Stimulated activated CD4-positive, alpha-beta T cell treated with anti-CD3 and anti-CD28 coated beads, Interleukin-4, amount 100 ng/mL, for 1 hour (primary cell): ENCODE measurements around the gene WLS.
"Not testable (repeated sequence)": the region's sequence is repeated elsewhere in the genome, so short reads cannot be mapped to it uniquely, and the experiment has no call there.

Experiments
- DNase-seq: peaks from one replicate; pipeline ENCODE4 v3.0.0-alpha.2; 2020

The WLS gene

GRCh38 chr1:68163220-68163619 lies 69.1 kb downstream of the WLS start:
- no peak for DNase-seq

- DNase-seq, result no peak
These were observed 69.6 kb downstream of the WLS start for GRCh38 chr1:68162761-68163160.

GRCh38 chr1:68161672-68162071 lies 70.7 kb downstream of the WLS start:
- not testable (repeated sequence) for DNase-seq

DNA sequence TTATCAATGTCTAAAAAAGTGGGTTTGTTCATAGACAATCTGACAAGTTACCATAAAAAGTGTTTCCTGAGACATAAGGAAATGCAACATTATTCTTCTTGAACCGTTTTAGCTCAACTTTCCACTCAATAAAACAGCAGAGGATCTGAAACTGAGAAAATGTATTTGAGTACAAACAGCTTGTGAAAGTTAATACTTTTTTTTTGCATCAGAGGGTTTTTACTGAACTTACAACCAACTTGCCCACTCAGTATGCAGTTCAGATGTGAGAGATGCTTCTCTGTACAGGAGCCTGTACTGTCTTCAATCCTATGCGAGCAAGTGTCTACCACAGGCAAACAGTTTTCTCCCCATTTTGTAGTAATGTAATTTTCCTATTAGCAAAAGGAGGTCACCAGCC lies 71.4 kb downstream of the WLS start:
- DNase-seq, result not testable (repeated sequence)

DNA sequence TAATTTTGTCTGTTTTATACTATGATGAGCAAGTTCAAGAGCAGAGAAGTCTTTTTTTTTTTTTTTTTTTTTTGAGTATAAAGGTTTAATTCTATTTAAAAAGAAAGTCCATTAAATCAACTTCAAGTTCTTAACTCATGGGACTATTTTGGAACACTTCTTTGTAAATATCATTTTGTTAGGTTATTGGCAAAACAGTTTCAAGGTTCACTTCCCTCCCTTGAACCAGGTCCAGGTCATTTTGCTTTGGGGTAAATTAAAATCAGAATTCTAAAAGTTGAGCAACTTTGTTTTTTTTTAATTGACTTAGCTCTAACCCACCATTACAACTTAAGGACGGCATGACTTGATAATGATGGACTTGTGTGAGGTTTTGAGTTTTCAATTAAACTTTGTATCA lies 72.3 kb downstream of the WLS start:
- no peak for DNase-seq

- no peak for DNase-seq
These were observed 73.5 kb downstream of the WLS start for GRCh38 chr1:68158837-68159236.

GRCh38 chr1:68157416-68157815 lies 74.9 kb downstream of the WLS start:
- DNase-seq, result no peak

GRCh38 chr1:68151690-68152089 lies 80.6 kb downstream of the WLS start:
- no peak for DNase-seq

GRCh38 chr1:68149907-68150306 lies 82.4 kb downstream of the WLS start:
- DNase-seq, result no peak

DNA sequence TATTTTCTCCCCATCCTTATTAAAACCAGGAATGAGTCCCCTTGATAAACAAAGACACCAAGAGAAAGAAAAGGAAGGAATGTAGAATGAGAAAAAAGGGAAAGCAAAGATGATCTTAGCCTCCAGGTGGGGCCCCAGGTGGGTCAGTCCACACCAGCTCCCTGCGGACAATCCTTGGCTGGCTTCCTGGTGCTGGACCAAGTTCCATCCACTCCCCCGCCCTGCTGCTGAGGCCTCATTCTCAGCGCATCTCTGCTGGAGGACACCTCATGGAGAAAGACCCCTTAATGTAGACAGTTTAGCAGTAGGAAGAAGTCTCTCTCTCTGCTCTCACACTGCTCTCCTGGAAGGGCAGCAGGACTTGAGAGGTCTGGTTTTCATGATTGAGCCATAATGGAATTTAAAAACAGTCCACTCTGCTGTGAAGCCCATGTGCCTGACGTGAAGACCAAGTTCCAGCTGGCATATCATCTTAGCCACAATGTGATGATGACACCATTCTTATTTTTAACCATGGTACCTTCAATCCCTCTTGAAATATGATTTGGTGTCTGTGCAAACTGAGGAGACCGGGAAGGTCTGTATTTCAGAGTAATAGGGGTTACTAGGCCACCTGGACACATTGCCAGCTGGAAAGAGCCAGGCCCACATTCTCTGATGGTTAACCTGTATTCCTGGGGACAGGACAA lies 83.1 kb downstream of the WLS start:
- DNase-seq, result no peak

GRCh38 chr1:68148631-68149030 lies 83.7 kb downstream of the WLS start:
- no peak for DNase-seq

DNA sequence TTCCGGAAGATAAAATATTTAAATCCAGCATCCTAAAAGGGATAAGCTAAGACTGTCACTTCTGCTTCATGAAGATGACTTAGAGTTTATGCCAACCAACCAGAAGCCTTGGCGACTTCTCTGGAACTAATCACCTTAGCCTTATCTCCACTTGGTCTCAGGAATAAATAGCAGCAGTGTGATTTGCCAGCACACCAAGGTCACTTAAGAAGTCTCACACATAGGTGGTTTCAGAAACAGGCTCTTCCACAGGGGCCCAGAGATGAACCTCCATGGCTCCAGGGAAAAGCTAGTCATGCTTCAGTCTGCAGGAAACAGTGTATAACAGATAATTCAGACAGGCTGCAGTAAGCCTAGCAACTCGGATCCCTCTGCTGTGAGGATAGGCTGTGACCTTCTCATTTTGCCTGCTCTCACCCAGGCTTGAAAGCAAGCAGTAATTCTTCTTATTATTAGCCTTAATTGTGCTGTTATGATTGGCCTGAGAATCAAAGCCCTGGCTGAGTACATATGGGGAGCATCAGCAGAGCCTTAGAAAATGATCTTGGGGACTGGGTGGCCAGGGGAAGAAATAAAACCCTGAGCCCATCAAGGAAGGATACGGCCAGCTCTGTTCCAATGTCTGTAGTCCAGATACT lies 84.7 kb downstream of the WLS start:
- no peak for DNase-seq

GRCh38 chr1:68145418-68146126 lies 86.8 kb downstream of the WLS start:
- DNase-seq, result no peak

- DNase-seq, result no peak
These were observed 87.5 kb downstream of the WLS start for GRCh38 chr1:68144856-68145255.

DNA sequence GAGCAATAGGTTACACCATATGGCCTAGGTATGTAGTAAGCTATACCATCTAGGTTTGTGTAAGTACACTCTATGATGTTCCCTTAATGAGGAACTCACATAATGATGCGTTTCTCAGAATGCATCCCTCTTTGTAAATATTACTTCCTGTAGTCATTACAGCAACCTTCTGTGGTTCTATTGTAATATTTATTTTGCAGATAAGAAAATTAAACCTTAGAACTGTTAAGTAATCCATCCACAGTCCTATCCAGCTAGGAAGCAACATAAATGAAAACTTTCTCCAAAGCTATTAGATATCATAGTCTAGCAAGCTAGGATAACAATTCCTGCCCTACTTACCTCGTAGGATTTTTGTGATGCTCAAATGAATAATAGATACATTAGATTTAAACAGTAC lies 88.7 kb downstream of the WLS start:
- DNase-seq, result no peak

DNA sequence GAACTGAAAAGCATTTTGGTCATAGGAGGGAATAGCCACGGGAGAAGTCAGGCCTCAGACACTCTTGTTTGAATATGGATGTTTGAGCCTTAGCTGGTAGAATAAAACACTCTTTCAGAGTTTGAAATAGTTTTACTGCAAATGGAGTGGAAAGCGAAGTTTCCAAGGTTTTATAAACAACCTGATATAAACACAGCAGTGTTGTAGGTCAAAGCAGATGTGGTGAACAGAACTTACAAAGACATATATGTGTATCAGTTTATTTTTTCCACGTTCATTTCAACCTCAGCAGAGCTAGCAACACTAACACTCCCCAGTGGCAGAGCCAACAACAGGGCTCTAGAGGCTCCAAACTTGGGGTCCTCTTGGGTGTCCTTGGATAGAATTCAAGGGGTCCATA lies 89.9 kb downstream of the WLS start:
- no peak for DNase-seq

- no peak for DNase-seq
These were observed 90.3 kb downstream of the WLS start for GRCh38 chr1:68142036-68142435.

DNA sequence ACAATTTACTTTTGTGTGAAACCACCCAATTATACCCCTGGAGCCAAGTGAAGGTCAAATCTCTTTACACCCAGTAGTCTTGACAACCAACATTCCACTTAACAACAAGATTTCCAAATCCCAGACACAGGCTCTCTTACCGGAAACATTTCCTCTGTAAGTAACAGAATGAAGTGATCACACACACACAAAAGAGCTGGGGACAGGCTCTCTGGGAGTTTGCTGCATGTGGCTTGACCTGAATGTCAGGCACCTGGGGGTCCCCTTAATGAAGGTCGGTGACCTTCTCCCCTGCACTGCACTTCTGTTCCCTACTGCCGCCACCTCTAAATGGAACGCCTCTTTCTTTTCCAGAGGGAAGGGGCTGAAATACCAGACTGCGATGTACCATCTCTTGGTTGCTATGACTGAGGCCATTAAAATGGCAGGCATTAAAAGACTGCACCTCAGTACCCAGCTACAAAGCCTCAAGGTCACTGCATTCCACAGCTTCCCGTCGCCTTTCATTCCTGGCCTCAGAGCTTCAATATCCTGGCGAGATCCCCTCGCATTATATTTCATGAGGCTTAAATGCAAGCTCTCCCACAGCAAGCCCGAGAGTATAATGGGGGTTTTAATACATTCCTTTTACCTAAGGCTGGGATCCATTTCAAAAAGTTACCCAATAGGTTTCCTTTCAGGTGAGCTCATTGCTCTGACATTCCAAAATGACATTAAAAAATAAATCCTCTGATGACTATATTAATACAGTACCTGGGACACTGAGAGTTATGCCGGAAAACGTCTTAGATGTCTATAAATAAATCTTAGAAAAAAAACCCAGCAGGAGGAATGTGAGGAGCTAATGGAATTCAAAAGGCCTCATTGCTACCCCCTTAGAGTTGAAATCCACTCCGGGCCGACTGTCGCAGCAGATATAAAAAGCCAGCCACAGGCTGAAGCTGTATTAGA lies 91.0 kb downstream of the WLS start:
- DNase-seq, result no peak

DNA sequence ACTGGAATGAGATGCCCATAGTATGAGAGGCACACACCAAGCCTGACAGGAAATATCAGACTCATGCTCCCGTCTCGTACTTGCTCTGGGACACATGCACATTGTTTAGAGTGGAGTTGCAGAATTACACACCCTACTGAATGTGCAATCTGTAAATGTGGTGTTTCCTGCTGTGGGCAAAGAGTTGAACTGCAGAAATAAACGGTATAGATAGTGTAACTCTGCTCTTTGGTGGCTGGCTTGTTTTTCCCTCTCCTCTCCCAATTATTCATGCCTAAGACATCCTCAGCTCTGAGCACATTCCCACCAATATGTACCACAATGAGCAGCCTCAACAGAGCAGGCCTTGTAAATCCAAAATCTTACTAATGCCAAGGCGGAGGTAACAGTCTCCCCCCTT lies 91.8 kb downstream of the WLS start:
- no peak for DNase-seq

GRCh38 chr1:68136187-68136586 lies 96.1 kb downstream of the WLS start:
- no peak for DNase-seq

GRCh38 chr1:68132426-68133130 lies 99.7 kb downstream of the WLS start:
- DNase-seq, result no peak

DNA sequence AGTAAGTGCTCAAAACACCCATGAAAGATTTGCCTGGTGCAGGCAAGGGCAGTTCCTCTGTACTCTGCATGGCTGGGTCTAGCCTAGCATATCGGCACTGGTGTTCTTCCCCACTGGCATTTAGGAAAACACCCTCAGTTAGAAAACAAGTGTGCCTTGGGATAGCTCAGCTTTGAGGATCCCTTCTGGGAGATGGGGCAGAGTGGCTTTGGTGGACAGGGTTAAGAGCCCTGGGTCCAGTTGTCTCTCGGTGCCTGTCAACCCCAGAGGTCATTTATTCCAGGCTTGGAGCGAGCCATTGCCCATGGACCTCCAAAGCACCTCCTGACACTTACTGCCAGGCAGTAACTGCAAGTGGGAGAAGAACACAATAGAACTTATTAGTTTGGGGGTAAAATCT lies 101.1 kb downstream of the WLS start:
- DNase-seq, result no peak
